LNCAP (cell line): ENCODE measurements around the gene MRPL9.

Experiments
- TF ChIP-seq, protein P1 (sequence below): fragments of 450-650 bp; IDR thresholded peaks from 2 replicates; pipeline ENCODE4 v1.5.1; 2017; ENCODE audit warnings: mild to moderate bottlenecking

MRPL9 gene

DNA sequence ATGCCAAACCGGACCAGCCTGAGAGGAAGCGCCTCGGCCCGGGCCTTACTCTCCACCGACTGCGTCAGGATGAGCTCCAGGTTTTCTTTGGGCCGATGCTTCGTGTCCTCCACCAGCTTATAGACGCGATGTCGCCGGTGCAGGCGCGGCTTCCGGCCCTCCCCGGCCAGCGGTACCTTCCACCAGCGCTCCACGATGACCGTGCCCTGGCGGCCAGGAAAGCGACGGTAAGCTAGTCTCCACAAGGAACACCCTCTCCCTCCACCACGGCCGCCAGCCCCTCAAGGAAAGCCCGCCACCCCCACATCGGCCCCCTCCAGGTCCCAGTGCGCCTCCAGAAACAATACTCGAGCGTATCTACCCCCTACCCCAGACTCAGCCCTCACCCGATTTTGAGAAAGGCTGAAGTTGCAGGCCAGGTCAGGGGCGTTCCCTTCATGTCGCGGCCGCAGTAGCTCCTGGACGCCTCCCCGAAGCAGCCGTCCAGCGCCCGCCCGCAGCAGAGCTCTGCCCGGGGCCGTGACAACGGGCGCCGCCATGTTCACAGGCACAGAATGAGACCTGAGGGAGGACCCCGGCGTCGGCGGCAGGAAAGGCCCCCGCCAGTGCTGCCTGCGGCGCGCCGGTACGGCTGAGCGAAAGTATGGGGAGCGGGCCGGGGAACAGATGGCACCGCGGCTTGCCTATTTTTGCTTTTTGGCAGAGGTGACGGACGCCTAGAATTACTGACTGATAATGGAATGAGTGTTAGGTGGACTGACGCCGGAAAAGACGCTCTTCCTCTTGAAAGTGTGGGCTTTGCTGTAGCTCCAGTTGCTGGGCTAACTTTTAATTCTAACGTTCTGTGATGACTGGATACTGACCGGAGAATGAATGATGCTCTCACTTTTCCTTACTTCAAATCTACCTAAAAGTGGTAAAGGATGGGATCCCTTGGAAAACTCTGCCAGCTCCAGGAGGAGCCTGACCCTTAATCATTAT, at the start of gene MRPL9:
Gene MRPL9 (minus strand): TSS at position 556 of the 981 bp plus-strand sequence. CDS start 17 bp downstream, at position 539.
- TF ChIP-seq, protein P1, sequence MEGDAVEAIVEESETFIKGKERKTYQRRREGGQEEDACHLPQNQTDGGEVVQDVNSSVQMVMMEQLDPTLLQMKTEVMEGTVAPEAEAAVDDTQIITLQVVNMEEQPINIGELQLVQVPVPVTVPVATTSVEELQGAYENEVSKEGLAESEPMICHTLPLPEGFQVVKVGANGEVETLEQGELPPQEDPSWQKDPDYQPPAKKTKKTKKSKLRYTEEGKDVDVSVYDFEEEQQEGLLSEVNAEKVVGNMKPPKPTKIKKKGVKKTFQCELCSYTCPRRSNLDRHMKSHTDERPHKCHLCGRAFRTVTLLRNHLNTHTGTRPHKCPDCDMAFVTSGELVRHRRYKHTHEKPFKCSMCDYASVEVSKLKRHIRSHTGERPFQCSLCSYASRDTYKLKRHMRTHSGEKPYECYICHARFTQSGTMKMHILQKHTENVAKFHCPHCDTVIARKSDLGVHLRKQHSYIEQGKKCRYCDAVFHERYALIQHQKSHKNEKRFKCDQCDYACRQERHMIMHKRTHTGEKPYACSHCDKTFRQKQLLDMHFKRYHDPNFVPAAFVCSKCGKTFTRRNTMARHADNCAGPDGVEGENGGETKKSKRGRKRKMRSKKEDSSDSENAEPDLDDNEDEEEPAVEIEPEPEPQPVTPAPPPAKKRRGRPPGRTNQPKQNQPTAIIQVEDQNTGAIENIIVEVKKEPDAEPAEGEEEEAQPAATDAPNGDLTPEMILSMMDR = no peak

DNA sequence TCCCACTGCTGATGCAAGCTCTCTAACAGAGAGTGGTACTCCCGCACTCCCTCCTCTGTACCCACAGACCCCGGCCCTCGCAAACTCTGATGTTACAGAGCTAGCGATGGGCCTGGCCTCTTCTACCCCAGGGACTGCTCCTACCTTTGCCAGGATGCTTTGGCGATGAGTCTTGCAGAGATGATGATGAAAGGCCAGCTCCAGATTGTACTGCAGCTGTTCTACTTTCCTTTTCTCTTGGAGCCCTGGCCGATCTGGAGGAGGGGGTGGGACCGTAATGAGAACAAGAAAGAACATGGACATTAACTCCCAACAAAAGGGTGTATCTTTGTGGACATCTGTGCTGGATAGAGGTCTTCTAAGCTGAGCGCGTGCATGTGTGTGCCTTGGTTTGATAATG, 47.9 kb upstream of the MRPL9 start:
- TF ChIP-seq, protein P1 = no peak

DNA sequence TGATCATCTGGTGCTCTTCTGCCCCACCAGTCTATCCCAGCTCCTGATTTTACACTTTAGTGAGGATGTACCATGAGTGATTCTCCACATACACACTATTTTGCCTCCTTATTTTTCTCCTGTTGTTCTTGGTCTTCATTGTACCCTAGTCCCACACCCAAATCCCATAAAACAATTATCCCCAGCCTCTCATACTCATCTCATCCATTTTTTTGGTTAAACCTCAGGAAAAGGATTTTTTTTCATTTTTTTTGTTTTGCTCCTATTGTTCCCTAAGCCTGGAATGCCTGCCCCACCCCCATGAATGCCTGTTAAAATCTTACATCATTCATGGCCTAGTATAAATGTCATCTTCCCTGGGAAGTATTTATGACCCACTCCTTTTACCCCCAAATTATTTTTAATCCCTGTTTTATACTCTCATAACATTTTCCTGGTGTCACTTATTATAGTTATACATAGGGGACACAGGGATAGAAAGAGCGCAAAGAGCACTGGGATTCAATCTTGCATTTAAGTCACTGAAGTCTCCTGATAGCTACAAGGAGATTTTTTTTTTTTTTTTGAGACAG, 46.8 kb upstream of the MRPL9 start:
- TF ChIP-seq, protein P1 = no peak

DNA sequence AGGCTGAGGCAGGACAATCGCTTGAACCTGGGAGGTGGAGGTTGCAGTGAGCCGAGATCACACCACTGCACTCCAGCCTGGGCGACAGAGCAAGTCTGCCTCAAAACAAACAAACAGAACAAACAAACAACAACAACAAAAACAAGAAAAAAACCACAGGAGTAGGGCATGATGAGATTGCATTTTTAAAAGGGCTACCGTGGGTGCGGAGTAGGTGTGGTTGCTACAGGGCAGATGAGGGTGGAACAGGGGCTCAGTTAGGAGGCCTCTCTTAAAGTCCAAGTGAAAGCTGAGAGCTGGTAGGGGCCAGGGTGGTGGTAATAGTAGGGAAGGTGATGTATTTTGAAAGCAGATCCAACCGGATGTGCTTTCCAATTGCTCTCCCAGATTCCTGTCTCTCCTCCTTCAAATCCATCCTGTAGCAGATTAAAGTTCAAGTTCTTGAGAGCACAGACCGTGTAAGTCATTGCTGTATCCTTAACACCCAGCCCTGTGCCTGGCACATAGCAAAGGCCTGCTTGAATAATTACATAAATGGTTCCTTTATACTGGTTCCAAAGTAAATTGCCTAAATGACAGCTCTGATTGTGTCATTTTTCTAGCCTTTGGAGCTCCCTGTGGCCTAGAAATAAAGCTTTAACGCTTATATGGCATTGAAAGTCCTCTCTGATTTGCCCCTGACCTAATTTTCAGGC, 46.1 kb upstream of the MRPL9 start:
- TF ChIP-seq, protein P1 = no peak

DNA sequence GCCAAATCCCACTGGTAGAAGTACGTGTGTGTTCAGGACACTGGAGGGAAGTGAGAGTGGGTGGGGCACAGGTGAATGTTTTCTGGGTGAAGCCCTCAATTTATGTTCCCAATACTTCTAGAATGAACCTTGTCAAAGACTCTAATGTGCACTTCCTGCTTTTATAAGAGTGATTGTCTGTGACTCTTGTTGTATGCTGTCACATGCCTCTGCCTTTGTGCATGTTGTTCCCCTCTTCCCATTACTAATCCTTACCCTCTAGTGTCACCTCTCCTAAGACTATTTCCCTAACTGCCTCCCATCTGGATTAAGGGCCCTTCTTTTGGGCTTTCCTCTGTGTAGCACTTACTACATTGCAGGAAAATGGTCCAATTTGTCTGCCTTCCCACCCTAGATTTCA, 44.5 kb upstream of the MRPL9 start:
- TF ChIP-seq, protein P1 = no peak

DNA sequence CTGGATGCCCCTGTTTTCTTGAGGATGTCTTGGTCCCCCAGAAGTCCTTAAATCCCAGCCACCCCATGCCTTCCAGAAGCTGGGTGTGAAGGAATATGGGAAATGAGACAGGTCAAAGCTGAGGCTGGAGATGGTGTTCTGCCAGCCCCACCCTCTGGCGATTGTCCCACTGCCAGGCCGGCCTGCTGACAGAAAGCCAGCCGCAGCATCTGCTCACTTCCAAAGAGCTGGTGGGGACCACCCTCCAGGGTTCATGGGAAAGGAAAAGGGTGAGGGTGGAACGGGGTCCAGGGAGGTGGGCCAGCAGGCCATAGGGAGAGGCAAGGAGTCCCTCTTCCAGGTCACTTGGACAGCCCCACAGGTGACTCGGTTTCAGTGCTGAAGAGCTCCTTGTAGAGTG, 43.8 kb upstream of the MRPL9 start:
- TF ChIP-seq, protein P1 = no peak

DNA sequence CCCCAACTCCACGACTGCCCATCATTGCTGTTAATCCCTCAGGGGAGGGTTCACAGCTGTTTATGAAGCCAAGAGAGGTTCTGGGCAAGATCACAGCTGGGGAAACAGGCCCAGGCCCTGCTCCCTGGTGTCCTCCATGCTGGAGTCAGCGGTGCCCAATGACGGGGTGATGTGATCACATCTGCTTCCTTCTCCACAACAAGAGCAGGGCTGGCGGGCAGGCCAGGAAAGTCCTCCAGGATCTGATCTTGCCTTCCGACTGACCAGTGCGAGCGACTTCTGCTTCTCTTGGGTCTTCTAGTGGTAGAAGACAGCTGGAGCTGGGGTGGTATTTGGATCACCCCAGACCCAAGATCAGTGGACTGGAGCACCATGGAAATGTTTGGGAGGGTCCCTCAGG, 42.9 kb upstream of the MRPL9 start:
- TF ChIP-seq, protein P1 = no peak
